ENCODE measurements around the gene CCM2L.
A peak's percentile ranks its signal among the peaks of the same experiment; 100 is the strongest.

Gene CCM2L

DNA sequence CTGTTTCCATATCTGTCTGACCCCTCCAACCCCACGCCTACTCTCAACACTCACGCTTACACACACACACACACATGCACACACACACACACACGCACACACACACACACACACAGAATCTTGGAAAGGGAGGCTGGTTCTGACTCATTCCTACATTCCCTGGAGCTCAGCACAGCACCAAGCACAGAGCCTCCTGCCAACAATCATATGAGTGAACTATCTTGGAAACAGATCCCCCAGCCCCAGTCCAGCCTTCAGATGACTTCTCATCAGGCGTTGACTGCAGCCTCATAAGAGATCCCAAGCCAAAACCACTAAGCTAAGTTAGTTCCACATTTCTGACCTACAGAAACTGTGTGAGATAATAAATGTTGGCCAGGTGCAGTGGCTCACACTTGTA is 27.7 kb downstream of the CCM2L start:
- H3K4me3 Mint-ChIP-seq: no peak overlapping the region
- no peak overlapping the region for H3K27ac Mint-ChIP-seq
- no peaks in the 10 kb centered on the region for H3K9me3 Mint-ChIP-seq
- H3K4me1 Mint-ChIP-seq: peaks cover 26% of the 10 kb centered on the region
- no peaks in the 10 kb centered on the region for H3K36me3 Mint-ChIP-seq (ENCODE audit: low read depth)
- H3K27me3 Mint-ChIP-seq (ENCODE audit: low read depth, poor library complexity): peaks cover 19% of the 10 kb centered on the region
- TF ChIP-seq, protein P1, sequence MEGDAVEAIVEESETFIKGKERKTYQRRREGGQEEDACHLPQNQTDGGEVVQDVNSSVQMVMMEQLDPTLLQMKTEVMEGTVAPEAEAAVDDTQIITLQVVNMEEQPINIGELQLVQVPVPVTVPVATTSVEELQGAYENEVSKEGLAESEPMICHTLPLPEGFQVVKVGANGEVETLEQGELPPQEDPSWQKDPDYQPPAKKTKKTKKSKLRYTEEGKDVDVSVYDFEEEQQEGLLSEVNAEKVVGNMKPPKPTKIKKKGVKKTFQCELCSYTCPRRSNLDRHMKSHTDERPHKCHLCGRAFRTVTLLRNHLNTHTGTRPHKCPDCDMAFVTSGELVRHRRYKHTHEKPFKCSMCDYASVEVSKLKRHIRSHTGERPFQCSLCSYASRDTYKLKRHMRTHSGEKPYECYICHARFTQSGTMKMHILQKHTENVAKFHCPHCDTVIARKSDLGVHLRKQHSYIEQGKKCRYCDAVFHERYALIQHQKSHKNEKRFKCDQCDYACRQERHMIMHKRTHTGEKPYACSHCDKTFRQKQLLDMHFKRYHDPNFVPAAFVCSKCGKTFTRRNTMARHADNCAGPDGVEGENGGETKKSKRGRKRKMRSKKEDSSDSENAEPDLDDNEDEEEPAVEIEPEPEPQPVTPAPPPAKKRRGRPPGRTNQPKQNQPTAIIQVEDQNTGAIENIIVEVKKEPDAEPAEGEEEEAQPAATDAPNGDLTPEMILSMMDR (IDR thresholded peaks at IDR 0.05): no peak
- no peak for DNase-seq

DNA sequence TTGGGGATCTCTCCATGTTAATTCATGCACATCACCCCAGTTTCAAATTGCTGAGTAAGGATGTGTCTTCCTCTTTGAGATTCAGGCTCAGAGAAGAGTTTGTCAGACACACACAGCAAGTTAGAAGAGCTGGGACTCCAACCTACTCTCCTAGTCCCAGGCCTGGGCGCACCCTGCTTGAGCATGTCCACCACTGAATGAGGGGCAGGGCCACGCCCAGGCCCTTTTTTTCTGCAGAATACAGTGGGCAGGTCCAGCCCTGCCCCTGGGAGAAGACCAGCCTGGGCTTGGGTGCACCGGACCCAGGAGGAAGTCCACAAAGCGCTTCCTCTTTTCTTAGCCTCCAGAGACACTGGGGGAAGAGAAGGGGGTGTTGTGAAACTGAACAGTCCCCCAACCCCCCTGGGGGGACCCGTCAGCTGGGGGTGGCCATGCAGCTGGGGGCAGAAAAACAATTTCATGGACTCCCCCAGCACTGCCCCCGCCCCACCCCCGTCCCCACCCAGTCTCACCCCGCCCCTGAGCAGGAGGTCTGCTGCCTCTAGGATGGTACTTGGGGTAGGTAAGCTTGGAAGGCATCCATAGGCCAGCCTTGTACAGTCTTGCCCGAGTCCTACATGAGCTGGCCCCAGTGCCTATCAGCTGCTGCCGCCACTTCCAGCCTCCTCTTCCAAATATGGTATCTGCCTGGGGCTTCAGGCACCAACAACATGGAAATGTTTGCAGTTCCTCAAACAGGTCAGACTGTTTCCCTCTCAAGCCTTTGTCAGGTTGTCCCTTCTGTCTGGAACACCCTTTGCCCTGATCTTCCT is 30.1 kb downstream of the CCM2L start:
- H3K27ac Mint-ChIP-seq: no peak overlapping the region
- H3K4me3 Mint-ChIP-seq: no peak overlapping the region
- no peak for DNase-seq
- H3K36me3 Mint-ChIP-seq (ENCODE audit: low read depth): no peaks in the 10 kb centered on the region
- peaks cover 22% of the 10 kb centered on the region for H3K4me1 Mint-ChIP-seq
- H3K27me3 Mint-ChIP-seq (ENCODE audit: low read depth, poor library complexity): peaks cover 26% of the 10 kb centered on the region
- TF ChIP-seq, protein P1 (IDR thresholded peaks at IDR 0.05): no peak
- no peaks in the 10 kb centered on the region for H3K9me3 Mint-ChIP-seq

DNA sequence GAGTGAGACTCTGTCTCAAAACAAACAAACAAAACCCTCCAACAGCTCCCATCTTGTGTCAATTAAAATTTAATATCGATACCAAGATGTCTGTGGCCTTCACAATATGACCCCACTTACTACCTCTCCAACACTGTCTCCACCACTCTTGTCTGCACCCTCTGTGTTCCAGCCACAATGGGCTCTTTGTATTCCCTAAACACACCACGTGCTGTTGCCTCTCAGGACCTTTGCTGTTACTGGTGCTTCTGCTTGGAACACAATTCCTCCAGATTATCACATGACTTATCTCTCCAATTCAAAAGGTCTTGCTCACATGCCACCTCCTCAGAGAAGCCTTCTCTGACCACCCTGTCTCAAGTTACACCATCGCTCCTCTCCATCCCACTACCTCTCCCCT is 35.8 kb downstream of the CCM2L start:
- no peak overlapping the region for H3K27ac Mint-ChIP-seq
- peaks cover 53% of the 10 kb centered on the region for H3K27me3 Mint-ChIP-seq (ENCODE audit: low read depth, poor library complexity)
- H3K4me1 Mint-ChIP-seq: peaks cover 14% of the 10 kb centered on the region
- no peak for DNase-seq
- peaks cover 3% of the 10 kb centered on the region for H3K9me3 Mint-ChIP-seq
- TF ChIP-seq, protein P1 (IDR thresholded peaks at IDR 0.05): no peak
- H3K36me3 Mint-ChIP-seq (ENCODE audit: low read depth): no peaks in the 10 kb centered on the region
- no peak overlapping the region for H3K4me3 Mint-ChIP-seq

DNA sequence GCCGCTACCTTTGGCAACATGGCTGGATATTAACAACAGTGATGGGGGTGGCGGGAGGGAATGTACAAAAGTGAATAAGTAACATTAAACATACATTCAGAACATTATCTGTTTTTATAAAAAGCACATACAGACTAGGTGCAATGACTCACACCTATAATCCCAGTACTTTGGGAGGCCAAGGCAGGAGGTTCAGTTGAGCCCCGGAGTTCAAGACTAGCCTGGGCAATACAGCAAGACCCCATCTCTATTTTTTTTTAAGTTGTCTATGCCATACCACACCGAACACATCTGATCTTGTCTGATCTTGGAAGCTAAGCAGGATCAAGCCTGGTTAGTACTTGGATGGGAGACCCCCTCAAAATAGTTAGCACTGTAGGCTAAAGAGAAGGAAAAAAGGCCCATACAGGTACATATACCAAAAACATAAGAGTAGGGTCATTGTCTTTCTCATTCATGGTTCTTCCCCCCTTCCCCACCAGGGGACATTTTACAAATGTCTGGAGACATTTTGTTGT is 40.1 kb downstream of the CCM2L start:
- H3K4me3 Mint-ChIP-seq: peak overlapping the region; percentile 10
- TF ChIP-seq, protein P1 (IDR thresholded peaks at IDR 0.05): no peak
- peaks cover 25% of the 10 kb centered on the region for H3K4me1 Mint-ChIP-seq
- no peak for DNase-seq
- peaks cover 59% of the 10 kb centered on the region for H3K27me3 Mint-ChIP-seq (ENCODE audit: low read depth, poor library complexity)
- peaks cover 6% of the 10 kb centered on the region for H3K9me3 Mint-ChIP-seq
- H3K27ac Mint-ChIP-seq: no peak overlapping the region
- no peaks in the 10 kb centered on the region for H3K36me3 Mint-ChIP-seq (ENCODE audit: low read depth)

DNA sequence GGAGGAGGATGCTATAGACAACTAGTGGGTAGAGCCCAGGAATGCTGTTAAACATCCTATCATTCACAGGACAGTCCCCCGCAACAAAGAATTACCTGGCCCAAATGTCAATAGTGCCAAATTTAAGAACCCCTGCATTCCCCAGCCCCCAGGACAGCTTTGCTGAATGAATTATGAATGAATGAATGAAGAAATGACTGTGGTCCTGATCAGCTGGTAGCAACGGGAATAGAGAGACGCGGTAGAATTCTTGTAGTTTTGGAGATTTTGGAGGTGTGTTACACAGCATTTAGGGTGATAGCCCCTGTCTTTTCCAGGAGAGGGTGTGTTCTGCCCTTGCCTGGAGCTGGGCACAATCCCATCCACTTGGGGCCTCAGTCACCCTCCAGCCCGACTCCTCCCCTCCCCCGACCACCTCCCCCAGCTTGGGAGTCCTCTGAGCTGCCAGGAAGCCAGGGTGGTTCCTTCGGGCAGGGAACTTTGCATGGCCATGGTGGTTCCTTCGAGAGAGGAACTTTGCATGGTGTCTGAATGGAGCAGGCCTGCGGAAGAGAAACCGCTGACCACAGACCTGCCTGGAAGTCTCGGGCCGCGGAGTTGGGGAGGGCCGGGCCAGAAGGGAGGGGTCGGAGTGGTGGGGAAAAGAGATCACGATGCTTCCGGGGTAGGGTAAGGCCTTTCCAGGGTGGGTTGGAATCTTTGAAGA is 40.8 kb downstream of the CCM2L start:
- peaks cover 6% of the 10 kb centered on the region for H3K9me3 Mint-ChIP-seq
- H3K36me3 Mint-ChIP-seq (ENCODE audit: low read depth): no peaks in the 10 kb centered on the region
- H3K27ac Mint-ChIP-seq: no peak overlapping the region
- H3K27me3 Mint-ChIP-seq (ENCODE audit: low read depth, poor library complexity): peaks cover 59% of the 10 kb centered on the region
- peak; percentile 24 for DNase-seq
- H3K4me3 Mint-ChIP-seq: peak overlapping the region; percentile 80
- H3K4me1 Mint-ChIP-seq: peaks cover 24% of the 10 kb centered on the region
- TF ChIP-seq, protein P1 (IDR thresholded peaks at IDR 0.05): no peak
